Measurements from ENCODE around the gene MYBPH.

DNA sequence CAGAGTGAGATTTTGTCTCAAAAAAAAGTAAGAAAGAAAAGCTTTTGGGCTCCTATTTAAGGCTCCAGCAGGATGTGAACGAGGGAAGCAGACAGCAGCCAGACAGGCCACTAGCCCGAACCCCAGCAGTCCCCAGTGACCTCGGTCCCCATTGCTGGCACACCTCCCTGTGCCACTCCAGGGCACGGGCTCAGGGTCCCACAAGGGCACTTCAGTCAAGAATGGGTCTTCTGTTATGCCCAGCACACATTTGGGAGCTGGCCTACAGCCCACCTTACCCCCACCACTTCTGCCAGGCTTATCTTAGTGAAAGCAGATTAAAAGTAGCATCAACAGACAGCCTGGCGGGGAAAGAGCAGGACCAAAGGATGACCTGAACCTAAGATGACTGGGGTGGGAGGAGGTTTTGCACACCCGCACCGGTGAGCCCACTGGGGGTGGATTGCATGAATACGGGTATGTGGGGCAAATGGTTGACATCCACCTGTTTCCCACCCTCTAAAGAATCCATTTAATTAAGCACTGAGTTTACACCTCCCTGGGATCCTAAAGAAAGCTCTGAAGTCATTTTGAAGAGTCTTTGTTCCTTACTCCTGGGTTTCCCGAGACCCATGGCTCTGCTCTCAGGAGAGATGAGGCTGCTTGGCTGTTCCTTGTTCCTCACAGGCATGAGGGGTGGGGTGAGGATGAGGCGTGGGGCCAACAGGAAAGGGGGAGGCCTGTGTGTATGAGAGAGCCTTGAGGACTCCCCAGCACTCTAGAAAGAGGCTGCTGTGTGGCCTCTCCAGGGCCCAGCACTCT lies 6.2 kb upstream of the MYBPH start:
- TF ChIP-seq, protein P1, sequence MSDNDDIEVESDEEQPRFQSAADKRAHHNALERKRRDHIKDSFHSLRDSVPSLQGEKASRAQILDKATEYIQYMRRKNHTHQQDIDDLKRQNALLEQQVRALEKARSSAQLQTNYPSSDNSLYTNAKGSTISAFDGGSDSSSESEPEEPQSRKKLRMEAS (IDR thresholded peaks at IDR 0.05; ENCODE audit: insufficient read depth, insufficient read length): no peak
- TF ChIP-seq CTCF (IDR thresholded peaks at IDR 0.05; ENCODE audit: extremely low read depth in 1 of 2, insufficient read depth in 1 of 2, low read depth in 1 of 2, low read length in 2 of 2) (no peak), POLR2A (IDR thresholded peaks at IDR 0.05; ENCODE audit: low read depth, low read length) (no peak), MYC (IDR thresholded peaks at IDR 0.05; ENCODE audit: low read depth, low read length) (no peak), POLR2AphosphoS5 (IDR thresholded peaks at IDR 0.05; ENCODE audit: insufficient read depth, low read depth, low read length) (no peak)

Data from endothelial cell of umbilical vein (primary cell).